Testis (tissue), 2 donors: ENCODE results near the gene SERPIND1.
"Not testable (repeated sequence)": the region's sequence is repeated elsewhere in the genome, so short reads cannot be mapped to it uniquely, and the experiment has no call there.

Experiments
- CTCF ChIP-seq, 3 experiments: fragments of 450-650 bp in 2 of 3; fragments of 200-600 bp in 1 of 3; sonication (generic) in 1 of 3; IDR thresholded peaks; one replicate each; pipeline ENCODE4 v1.5.1; 2016 to 2019; ENCODE audit warnings: antibody characterized with exemption in 3 of 3, mild to moderate bottlenecking in 2 of 3, moderate library complexity in 1 of 3
- POLR2A ChIP-seq: fragments of 450-650 bp; IDR thresholded peaks from one replicate; pipeline ENCODE4 v1.6.1; 2017; ENCODE audit warnings: antibody characterized with exemption, mild to moderate bottlenecking, moderate library complexity

GRCh38 chr22:20821717-20822239 is 47.9 kb downstream of the SERPIND1 start:
- TF ChIP-seq CTCF (IDR thresholded peaks at IDR 0.05); POLR2A: not testable (repeated sequence)
